Stimulated activated naive CD4-positive, alpha-beta T cell (primary cell): ENCODE measurements around the gene PREX1.

ENCODE experiments used
- DNase-seq, 6 experiments: peaks; one replicate each; lab custom pipeline; 2025; lab: John Stamatoyannopoulos, UW

PREX1 gene

GRCh38 chr20:48679599-48679998 is 148.2 kb downstream of the PREX1 start:
- no peak for DNase-seq

- DNase-seq, result no peak
Observed at GRCh38 chr20:48679011-48679410, 148.8 kb downstream of the PREX1 start.

- DNase-seq, result no peak
Observed at GRCh38 chr20:48678421-48678820, 149.4 kb downstream of the PREX1 start.

- no peak for DNase-seq
Observed at GRCh38 chr20:48676795-48677460, 150.9 kb downstream of the PREX1 start.

- no peak for DNase-seq
Observed at GRCh38 chr20:48676125-48676524, 151.7 kb downstream of the PREX1 start.

- DNase-seq, result no peak
Observed at GRCh38 chr20:48674461-48674860, 153.3 kb downstream of the PREX1 start.

- DNase-seq, result no peak
Observed at GRCh38 chr20:48673507-48673906, 154.3 kb downstream of the PREX1 start.

- DNase-seq, result no peak
Observed at GRCh38 chr20:48672324-48672723, 155.5 kb downstream of the PREX1 start.

GRCh38 chr20:48671141-48671540 is 156.7 kb downstream of the PREX1 start:
- no peak for DNase-seq

GRCh38 chr20:48669946-48670605 is 157.7 kb downstream of the PREX1 start:
- no peak for DNase-seq

- DNase-seq, result no peak
Observed at GRCh38 chr20:48668451-48668946, 159.3 kb downstream of the PREX1 start.

- no peak for DNase-seq
Observed at GRCh38 chr20:48667889-48668413, 159.8 kb downstream of the PREX1 start.

- no peak for DNase-seq
Observed at GRCh38 chr20:48667481-48667880, 160.3 kb downstream of the PREX1 start.

- DNase-seq, result no peak
Observed at GRCh38 chr20:48665785-48666184, 162.0 kb downstream of the PREX1 start.

- DNase-seq, result no peak
Observed at GRCh38 chr20:48662711-48663110, 165.1 kb downstream of the PREX1 start.

GRCh38 chr20:48661575-48662455 is 166.0 kb downstream of the PREX1 start:
- DNase-seq, result no peak

GRCh38 chr20:48660788-48661187 is 167.0 kb downstream of the PREX1 start:
- DNase-seq, result no peak

- DNase-seq, result no peak
Observed at GRCh38 chr20:48659858-48660257, 167.9 kb downstream of the PREX1 start.

- DNase-seq, result no peak
Observed at GRCh38 chr20:48658505-48658904, 169.3 kb downstream of the PREX1 start.

- DNase-seq, result no peak
Observed at GRCh38 chr20:48658198-48658476, 169.7 kb downstream of the PREX1 start.

GRCh38 chr20:48657426-48658197 is 170.2 kb downstream of the PREX1 start:
- DNase-seq, result peak; percentile 28 to 77 (median 50)
